Measurements from ENCODE around the gene ABHD12. TPM values are rescaled to one million over a fixed set of nuclear protein-coding genes. Genes with fewer than 3 reads are reported as not detected.

ABHD12 gene
- 10 to 100 TPM; 41.6 to 75.8 (median 52.3) TPM for total RNA-seq

- Histone ChIP-seq H3K36me3 (no peaks in the 10 kb centered on the region), H3K27me3 (no peaks in the 10 kb centered on the region), H3K9me3 (no peaks in the 10 kb centered on the region), H3K4me1 (peaks cover 19% of the 10 kb centered on the region), H3K4me3 (peak within 1 kb of the TSS; percentile 90), H3K27ac (peak within 1 kb of the TSS; percentile 94)
- WGBS, result 1% methylated on average over 28 of the region's 91 CpGs
- DNase-seq (ENCODE audit: low spot score in 2 of 2), result peak; percentile 96 to 98
- TF ChIP-seq, protein P1, sequence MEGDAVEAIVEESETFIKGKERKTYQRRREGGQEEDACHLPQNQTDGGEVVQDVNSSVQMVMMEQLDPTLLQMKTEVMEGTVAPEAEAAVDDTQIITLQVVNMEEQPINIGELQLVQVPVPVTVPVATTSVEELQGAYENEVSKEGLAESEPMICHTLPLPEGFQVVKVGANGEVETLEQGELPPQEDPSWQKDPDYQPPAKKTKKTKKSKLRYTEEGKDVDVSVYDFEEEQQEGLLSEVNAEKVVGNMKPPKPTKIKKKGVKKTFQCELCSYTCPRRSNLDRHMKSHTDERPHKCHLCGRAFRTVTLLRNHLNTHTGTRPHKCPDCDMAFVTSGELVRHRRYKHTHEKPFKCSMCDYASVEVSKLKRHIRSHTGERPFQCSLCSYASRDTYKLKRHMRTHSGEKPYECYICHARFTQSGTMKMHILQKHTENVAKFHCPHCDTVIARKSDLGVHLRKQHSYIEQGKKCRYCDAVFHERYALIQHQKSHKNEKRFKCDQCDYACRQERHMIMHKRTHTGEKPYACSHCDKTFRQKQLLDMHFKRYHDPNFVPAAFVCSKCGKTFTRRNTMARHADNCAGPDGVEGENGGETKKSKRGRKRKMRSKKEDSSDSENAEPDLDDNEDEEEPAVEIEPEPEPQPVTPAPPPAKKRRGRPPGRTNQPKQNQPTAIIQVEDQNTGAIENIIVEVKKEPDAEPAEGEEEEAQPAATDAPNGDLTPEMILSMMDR (IDR thresholded peaks at IDR 0.05), result no peak
- TF ChIP-seq POLR2AphosphoS5 (IDR thresholded peaks at IDR 0.05) (peak in 1 of 3 donors; percentile 70), POLR2A (IDR thresholded peaks at IDR 0.05) (peak; percentile 46 to 53), EP300 (IDR thresholded peaks at IDR 0.05) (no peak)
Observed at GRCh38 chr20:25390538-25391528, at the start of gene ABHD12. Gene ABHD12, minus strand, starts transcription at chr20:25390835. Its CDS starts 132 bp downstream, at chr20:25390703.

- Histone ChIP-seq H3K27me3 (no peaks in the 10 kb centered on the region), H3K9me3 (no peaks in the 10 kb centered on the region), H3K4me1 (no peaks in the 10 kb centered on the region), H3K4me3 (no peak overlapping the region), H3K36me3 (no peaks in the 10 kb centered on the region), H3K27ac (no peak overlapping the region)
- TF ChIP-seq POLR2A (IDR thresholded peaks at IDR 0.05) (no peak), EP300 (IDR thresholded peaks at IDR 0.05) (no peak), POLR2AphosphoS5 (IDR thresholded peaks at IDR 0.05) (no peak)
- TF ChIP-seq, protein P1 (IDR thresholded peaks at IDR 0.05), result no peak
- WGBS, result 74% methylated on average over 3 of the region's 3 CpGs
- DNase-seq (ENCODE audit: low spot score in 2 of 2), result no peak
Observed at GRCh38 chr20:25439328-25439727, 48.7 kb upstream of the ABHD12 start.

DNA sequence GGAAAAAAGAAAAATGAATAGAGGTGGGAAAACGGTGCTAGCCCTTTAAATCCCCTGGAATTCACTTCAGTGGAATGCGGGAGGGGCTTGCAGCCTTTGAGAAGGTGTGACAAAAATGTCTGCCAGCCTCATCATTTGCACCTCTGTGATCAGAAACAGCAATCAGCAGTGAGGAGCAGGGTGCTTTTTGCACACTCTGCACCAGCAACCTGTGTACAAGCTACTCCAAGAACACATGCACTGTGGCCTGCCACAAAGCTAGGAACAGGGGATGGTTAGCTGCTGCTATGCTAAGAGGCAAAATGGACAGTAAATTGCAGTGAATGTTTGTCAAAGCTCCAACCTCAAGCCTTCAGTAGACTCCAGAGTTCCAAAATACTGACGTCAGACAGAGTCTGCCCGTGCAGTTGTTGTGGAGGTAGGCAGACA is 46.5 kb upstream of the ABHD12 start:
- no peak for DNase-seq (ENCODE audit: low spot score in 2 of 2)
- Histone ChIP-seq H3K4me1 (no peaks in the 10 kb centered on the region), H3K9me3 (no peaks in the 10 kb centered on the region), H3K27ac (no peak overlapping the region), H3K36me3 (no peaks in the 10 kb centered on the region), H3K4me3 (no peak overlapping the region), H3K27me3 (no peaks in the 10 kb centered on the region)
- 37% methylated on average over 4 of the region's 4 CpGs for WGBS
- TF ChIP-seq POLR2AphosphoS5 (IDR thresholded peaks at IDR 0.05) (no peak), POLR2A (IDR thresholded peaks at IDR 0.05) (no peak), EP300 (IDR thresholded peaks at IDR 0.05) (no peak)
- TF ChIP-seq, protein P1 (IDR thresholded peaks at IDR 0.05), result no peak

DNA sequence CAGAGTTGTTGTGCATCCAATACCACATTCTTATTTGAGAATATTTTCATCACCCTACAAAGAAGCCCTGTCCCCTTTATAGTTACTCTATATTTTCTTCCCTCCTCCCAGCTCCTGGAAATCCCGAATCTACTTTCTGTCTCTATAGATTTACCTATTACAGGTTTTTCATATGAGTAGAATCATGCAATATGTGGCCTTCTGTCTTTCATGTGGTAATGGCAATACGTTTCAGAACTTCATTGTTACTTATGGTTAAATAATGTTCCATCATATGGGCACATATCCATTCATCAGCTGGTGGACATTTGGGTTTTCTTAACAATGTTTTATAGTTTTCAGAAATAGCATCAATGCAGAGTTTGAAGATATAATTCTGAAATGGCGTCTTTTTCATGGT is 33.9 kb upstream of the ABHD12 start:
- Histone ChIP-seq H3K27ac (no peak overlapping the region), H3K4me1 (no peaks in the 10 kb centered on the region), H3K4me3 (no peak overlapping the region), H3K36me3 (peaks cover 3% of the 10 kb centered on the region), H3K27me3 (no peaks in the 10 kb centered on the region), H3K9me3 (no peaks in the 10 kb centered on the region)
- no peak for DNase-seq (ENCODE audit: low spot score in 2 of 2)
- WGBS, result 93% methylated on average over 3 of the region's 3 CpGs
- TF ChIP-seq POLR2AphosphoS5 (IDR thresholded peaks at IDR 0.05) (no peak), EP300 (IDR thresholded peaks at IDR 0.05) (no peak), POLR2A (IDR thresholded peaks at IDR 0.05) (no peak)
- TF ChIP-seq, protein P1 (IDR thresholded peaks at IDR 0.05), result no peak

GRCh38 chr20:25422032-25422431 is 31.4 kb upstream of the ABHD12 start:
- no peaks in the 10 kb centered on the region for H3K9me3 ChIP-seq
- 85% methylated on average over 4 of the region's 4 CpGs for WGBS

More at GRCh38 chr20:25422032-25422431, 31.4 kb upstream of the ABHD12 start:
- no peaks in the 10 kb centered on the region for H3K4me1 ChIP-seq
- peaks cover 5% of the 10 kb centered on the region for H3K36me3 ChIP-seq
- TF ChIP-seq POLR2A (IDR thresholded peaks at IDR 0.05), result no peak
- TF ChIP-seq EP300 (IDR thresholded peaks at IDR 0.05), result no peak
- TF ChIP-seq POLR2AphosphoS5 (IDR thresholded peaks at IDR 0.05), result no peak
- TF ChIP-seq, protein P1 (IDR thresholded peaks at IDR 0.05), result no peak
- no peak overlapping the region for H3K27ac ChIP-seq
- DNase-seq (ENCODE audit: low spot score in 2 of 2), result no peak
- no peak overlapping the region for H3K4me3 ChIP-seq
- H3K27me3 ChIP-seq, result no peaks in the 10 kb centered on the region
